Omental fat pad (tissue), 4 donors: Measurements from ENCODE around the gene CACNA1A. TPM values are rescaled to one million over a fixed set of nuclear protein-coding genes. Genes with fewer than 3 reads are reported as not detected.

Experiments
- ATAC-seq: fragments of 150-250 bp; one replicate; pipeline ENCODE4 v1.9.1; 2016; ENCODE audit warnings: mild to moderate bottlenecking, moderate library complexity; ENCODE audit not compliant: low FRiP score
- DNase-seq: peaks from one replicate; pipeline ENCODE4 v3.0.0-alpha.2; 2019; ENCODE audit warnings: low spot score
- CTCF ChIP-seq, 3 donors: fragments of 450-650 bp; IDR thresholded peaks; one replicate each; pipeline ENCODE4 v1.5.1; 2016 to 2017; ENCODE audit warnings: antibody characterized with exemption in 3 of 3, mild to moderate bottlenecking in 3 of 3, moderate library complexity in 2 of 3
- total RNA-seq, 4 donors: library from RNA; depleted of rRNA; stranded (reverse); fragments of >200 nt; gene quantifications; one replicate each; pipeline ENCODE4 v1.1.0, GENCODE V29; 2016

Gene CACNA1A
- total RNA-seq, 4 donors from 2014 or later, result 0.44 to 2.7 (median 0.71) TPM

- ATAC-seq (no peak), DNase-seq (no peak)
- no peak for TF ChIP-seq CTCF (IDR thresholded peaks at IDR 0.05)
These were observed 54.8 kb downstream of the CACNA1A start for GRCh38 chr19:13451434-13451995.

- DNase-seq (no peak), ATAC-seq (no peak)
- no peak for TF ChIP-seq CTCF (IDR thresholded peaks at IDR 0.05)
These were observed 58.3 kb downstream of the CACNA1A start for GRCh38 chr19:13447978-13448377.

- DNase-seq, result no peak
- no peak for ATAC-seq
- no peak for TF ChIP-seq CTCF (IDR thresholded peaks at IDR 0.05)
These were observed 64.3 kb downstream of the CACNA1A start for GRCh38 chr19:13441810-13442512.

- ATAC-seq (no peak), DNase-seq (no peak)
- TF ChIP-seq CTCF (IDR thresholded peaks at IDR 0.05), result no peak
These were observed 68.2 kb downstream of the CACNA1A start for GRCh38 chr19:13437919-13438618.

GRCh38 chr19:13436352-13436751, 69.9 kb downstream of the CACNA1A start:
- TF ChIP-seq CTCF (IDR thresholded peaks at IDR 0.05), result no peak
- no peak for DNase-seq
- ATAC-seq, result no peak

- no peak for DNase-seq
- no peak for ATAC-seq
- peak in 1 of 3 donors; percentile 14 for TF ChIP-seq CTCF (IDR thresholded peaks at IDR 0.05)
These were observed 75.3 kb downstream of the CACNA1A start for GRCh38 chr19:13430790-13431582.
